ENCODE measurements around the gene CHL1. TPM values are rescaled to one million over a fixed set of nuclear protein-coding genes. Genes with fewer than 3 reads are reported as not detected.

The CHL1 gene
- total RNA-seq, 2 experiments from 2014 or later: not detected

GRCh38 chr3:197828-198491, 1.4 kb downstream of the CHL1 start:
- DNase-seq: peak; percentile 17
- H3K27me3 Mint-ChIP-seq: peaks cover 24% of the 10 kb centered on the region
- POLR2A ChIA-PET: no interaction called here
- peaks cover 3% of the 10 kb centered on the region for H3K36me3 Mint-ChIP-seq
- no peak for ATAC-seq (ENCODE audit: low read depth)
- peaks cover 2% of the 10 kb centered on the region for H3K9me3 Mint-ChIP-seq
- H3K27ac Mint-ChIP-seq: no peak overlapping the region
- H3K4me3 Mint-ChIP-seq: no peak overlapping the region
- H3K4me1 Mint-ChIP-seq: peaks cover 3% of the 10 kb centered on the region

- POLR2A ChIA-PET: no interaction called here
- no peak for DNase-seq
- H3K4me1 Mint-ChIP-seq: peaks cover 3% of the 10 kb centered on the region
Measured at GRCh38 chr3:199835-200234, 3.3 kb downstream of the CHL1 start.

GRCh38 chr3:200758-201325, 4.3 kb downstream of the CHL1 start:
- POLR2A ChIA-PET: no interaction called here
- no peak overlapping the region for H3K4me3 Mint-ChIP-seq
- peaks cover 3% of the 10 kb centered on the region for H3K4me1 Mint-ChIP-seq
- H3K9me3 Mint-ChIP-seq: peaks cover 4% of the 10 kb centered on the region
- H3K36me3 Mint-ChIP-seq: peaks cover 3% of the 10 kb centered on the region
- no peak for DNase-seq
- H3K27me3 Mint-ChIP-seq: peaks cover 11% of the 10 kb centered on the region
- no peak for ATAC-seq (ENCODE audit: low read depth)
- no peak overlapping the region for H3K27ac Mint-ChIP-seq

More at GRCh38 chr3:199835-200234, 3.3 kb downstream of the CHL1 start:
- Mint-ChIP-seq H3K9me3 (peaks cover 4% of the 10 kb centered on the region), H3K4me3 (no peak overlapping the region), H3K27ac (no peak overlapping the region), H3K36me3 (peaks cover 3% of the 10 kb centered on the region), H3K27me3 (peaks cover 21% of the 10 kb centered on the region)
- ATAC-seq (ENCODE audit: low read depth): no peak

- no peak overlapping the region for H3K4me3 Mint-ChIP-seq
- DNase-seq (no peak), ATAC-seq (ENCODE audit: low read depth) (no peak)
- POLR2A ChIA-PET: no interaction called here
- H3K27me3 Mint-ChIP-seq: no peaks in the 10 kb centered on the region
- no peaks in the 10 kb centered on the region for H3K36me3 Mint-ChIP-seq
- H3K27ac Mint-ChIP-seq: no peak overlapping the region
- peaks cover 1% of the 10 kb centered on the region for H3K9me3 Mint-ChIP-seq
- no peaks in the 10 kb centered on the region for H3K4me1 Mint-ChIP-seq
Measured at GRCh38 chr3:204102-204501, 7.5 kb downstream of the CHL1 start.

GRCh38 chr3:207973-208372, 11.4 kb downstream of the CHL1 start:
- H3K36me3 Mint-ChIP-seq: no peaks in the 10 kb centered on the region
- H3K4me3 Mint-ChIP-seq: no peak overlapping the region
- H3K4me1 Mint-ChIP-seq: no peaks in the 10 kb centered on the region
- POLR2A ChIA-PET: interaction anchor here (0.6 kb wide), 1 partner anchor 36 kb away, joined by 3 read pairs; no protein-coding TSS in a partner anchor
- no peak overlapping the region for H3K27ac Mint-ChIP-seq
- no peaks in the 10 kb centered on the region for H3K27me3 Mint-ChIP-seq
- peaks cover 2% of the 10 kb centered on the region for H3K9me3 Mint-ChIP-seq
- ATAC-seq (ENCODE audit: low read depth) (no peak), DNase-seq (no peak)

- ATAC-seq (ENCODE audit: low read depth) (no peak), DNase-seq (no peak)
- no peak overlapping the region for H3K27ac Mint-ChIP-seq
- H3K9me3 Mint-ChIP-seq: peaks cover 1% of the 10 kb centered on the region
- H3K4me3 Mint-ChIP-seq: no peak overlapping the region
- H3K36me3 Mint-ChIP-seq: no peaks in the 10 kb centered on the region
- no peaks in the 10 kb centered on the region for H3K4me1 Mint-ChIP-seq
- POLR2A ChIA-PET: no interaction called here
- H3K27me3 Mint-ChIP-seq: no peaks in the 10 kb centered on the region
Measured at GRCh38 chr3:210669-211068, 14.1 kb downstream of the CHL1 start.

- no peak overlapping the region for H3K4me3 Mint-ChIP-seq
- ATAC-seq (ENCODE audit: low read depth) (no peak), DNase-seq (no peak)
- H3K27me3 Mint-ChIP-seq: no peaks in the 10 kb centered on the region
- H3K9me3 Mint-ChIP-seq: peaks cover 1% of the 10 kb centered on the region
- no peaks in the 10 kb centered on the region for H3K36me3 Mint-ChIP-seq
- H3K27ac Mint-ChIP-seq: no peak overlapping the region
- H3K4me1 Mint-ChIP-seq: no peaks in the 10 kb centered on the region
- POLR2A ChIA-PET: no interaction called here
Measured at GRCh38 chr3:212432-212831, 15.9 kb downstream of the CHL1 start.

- H3K4me3 Mint-ChIP-seq: no peak overlapping the region
- DNase-seq (no peak), ATAC-seq (ENCODE audit: low read depth) (no peak)
- H3K27me3 Mint-ChIP-seq: no peaks in the 10 kb centered on the region
- no peaks in the 10 kb centered on the region for H3K36me3 Mint-ChIP-seq
- H3K27ac Mint-ChIP-seq: no peak overlapping the region
- no peaks in the 10 kb centered on the region for H3K9me3 Mint-ChIP-seq
- POLR2A ChIA-PET: no interaction called here
- no peaks in the 10 kb centered on the region for H3K4me1 Mint-ChIP-seq
Measured at GRCh38 chr3:217099-217813, 20.7 kb downstream of the CHL1 start.

GRCh38 chr3:217948-218347, 21.4 kb downstream of the CHL1 start:
- no peak overlapping the region for H3K27ac Mint-ChIP-seq
- no peaks in the 10 kb centered on the region for H3K36me3 Mint-ChIP-seq
- no peaks in the 10 kb centered on the region for H3K4me1 Mint-ChIP-seq
- no peaks in the 10 kb centered on the region for H3K9me3 Mint-ChIP-seq
- ATAC-seq (ENCODE audit: low read depth) (no peak), DNase-seq (no peak)
- POLR2A ChIA-PET: no interaction called here
- H3K4me3 Mint-ChIP-seq: no peak overlapping the region
- no peaks in the 10 kb centered on the region for H3K27me3 Mint-ChIP-seq

GRCh38 chr3:228442-229182, 32.0 kb downstream of the CHL1 start:
- Mint-ChIP-seq H3K27ac (no peak overlapping the region), H3K4me1 (no peaks in the 10 kb centered on the region), H3K36me3 (no peaks in the 10 kb centered on the region), H3K27me3 (no peaks in the 10 kb centered on the region), H3K4me3 (no peak overlapping the region), H3K9me3 (peaks cover 3% of the 10 kb centered on the region)
- POLR2A ChIA-PET: no interaction called here
- ATAC-seq (ENCODE audit: low read depth) (no peak), DNase-seq (no peak)

GRCh38 chr3:229183-229661, 32.7 kb downstream of the CHL1 start:
- no peak for DNase-seq
- H3K4me1 Mint-ChIP-seq: no peaks in the 10 kb centered on the region
- no peak overlapping the region for H3K27ac Mint-ChIP-seq
- H3K9me3 Mint-ChIP-seq: peaks cover 1% of the 10 kb centered on the region
- no peak for ATAC-seq (ENCODE audit: low read depth)
- H3K4me3 Mint-ChIP-seq: no peak overlapping the region
- POLR2A ChIA-PET: no interaction called here
- no peaks in the 10 kb centered on the region for H3K27me3 Mint-ChIP-seq
- H3K36me3 Mint-ChIP-seq: no peaks in the 10 kb centered on the region

GRCh38 chr3:236881-237280, 40.3 kb downstream of the CHL1 start:
- DNase-seq (no peak), ATAC-seq (ENCODE audit: low read depth) (no peak)
- Mint-ChIP-seq H3K4me3 (no peak overlapping the region), H3K9me3 (peaks cover under 1% of the 10 kb centered on the region), H3K27ac (no peak overlapping the region), H3K27me3 (no peaks in the 10 kb centered on the region), H3K4me1 (no peaks in the 10 kb centered on the region), H3K36me3 (no peaks in the 10 kb centered on the region)
- POLR2A ChIA-PET: no interaction called here

- H3K36me3 Mint-ChIP-seq: no peaks in the 10 kb centered on the region
- no peak for ATAC-seq (ENCODE audit: low read depth)
- H3K27me3 Mint-ChIP-seq: no peaks in the 10 kb centered on the region
- no peak overlapping the region for H3K4me3 Mint-ChIP-seq
- POLR2A ChIA-PET: no interaction called here
- H3K9me3 Mint-ChIP-seq: peaks cover 1% of the 10 kb centered on the region
- H3K4me1 Mint-ChIP-seq: no peaks in the 10 kb centered on the region
- H3K27ac Mint-ChIP-seq: no peak overlapping the region
- no peak for DNase-seq
Measured at GRCh38 chr3:242602-243355, 46.2 kb downstream of the CHL1 start.
